ENCODE data around the gene RYR2.

RYR2 gene

DNA sequence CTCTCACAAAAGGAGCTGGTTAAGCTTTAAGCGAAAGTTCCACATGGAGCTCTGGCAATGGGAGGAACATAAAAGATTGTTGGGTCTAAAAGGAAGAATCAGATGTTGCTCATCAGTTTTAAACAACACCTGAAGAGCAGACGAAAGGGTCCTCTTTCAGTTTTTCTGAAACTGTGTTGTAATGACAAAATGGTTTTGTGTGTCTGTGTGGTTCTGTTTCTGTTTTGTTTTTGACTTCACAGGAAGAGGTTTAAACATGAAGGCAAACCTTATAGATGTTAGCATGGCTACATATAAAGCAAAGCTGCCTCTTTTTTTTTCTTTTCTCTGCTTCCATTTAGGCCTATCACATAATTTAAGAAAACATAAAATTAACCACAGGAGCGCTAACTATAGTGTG lies 712.6 kb downstream of the RYR2 start:
- no peak for DNase-seq

DNA sequence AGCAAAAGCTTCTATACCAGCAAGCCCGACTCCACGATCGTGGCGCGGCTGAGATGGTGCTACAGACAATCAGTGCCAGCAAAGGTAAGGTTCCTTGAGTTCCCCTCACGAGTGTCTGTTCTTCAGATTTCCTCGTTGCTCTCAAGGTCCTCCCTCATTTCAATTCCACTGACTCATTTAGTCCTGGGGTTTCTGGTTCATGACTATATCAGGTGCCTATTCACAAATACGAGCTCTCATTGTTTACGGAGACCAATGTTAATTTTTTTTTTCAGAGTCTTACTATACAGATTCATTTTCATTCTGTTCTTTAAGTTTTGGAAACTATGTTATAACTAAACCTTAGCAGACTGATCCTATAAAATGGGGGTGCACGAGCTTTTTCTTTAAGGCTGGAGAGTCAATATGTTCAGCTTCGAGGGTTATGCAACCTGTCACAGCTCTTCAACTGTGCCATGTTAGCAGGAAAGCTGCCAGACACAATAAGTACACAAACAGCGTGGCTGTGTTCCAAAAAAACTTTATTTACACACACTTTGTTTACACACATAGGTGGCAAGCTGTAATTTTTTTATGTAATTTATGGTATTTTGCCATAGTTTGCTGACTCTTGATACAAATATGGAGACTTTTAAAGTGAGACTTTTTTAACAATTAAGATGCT lies 714.5 kb downstream of the RYR2 start:
- no peak for DNase-seq

DNA sequence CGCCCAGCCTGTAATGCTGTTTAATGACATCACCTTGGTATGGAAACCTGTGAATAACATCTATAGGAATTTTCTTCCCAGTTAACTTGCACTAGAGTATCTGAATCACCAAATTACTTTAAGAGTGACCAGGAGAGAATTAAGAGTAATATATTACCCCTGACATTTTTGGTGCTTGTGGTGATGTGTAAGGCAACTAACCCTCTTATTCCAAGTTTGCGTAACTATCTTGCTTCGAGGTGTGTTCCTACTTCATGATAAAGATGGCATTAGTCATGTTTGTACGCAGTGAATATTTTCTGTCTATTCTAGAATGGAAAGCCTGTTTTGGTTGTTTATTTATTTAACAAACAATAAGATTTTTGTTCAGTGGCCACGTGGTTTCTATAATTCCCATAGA lies 717.4 kb downstream of the RYR2 start:
- DNase-seq, result no peak

DNA sequence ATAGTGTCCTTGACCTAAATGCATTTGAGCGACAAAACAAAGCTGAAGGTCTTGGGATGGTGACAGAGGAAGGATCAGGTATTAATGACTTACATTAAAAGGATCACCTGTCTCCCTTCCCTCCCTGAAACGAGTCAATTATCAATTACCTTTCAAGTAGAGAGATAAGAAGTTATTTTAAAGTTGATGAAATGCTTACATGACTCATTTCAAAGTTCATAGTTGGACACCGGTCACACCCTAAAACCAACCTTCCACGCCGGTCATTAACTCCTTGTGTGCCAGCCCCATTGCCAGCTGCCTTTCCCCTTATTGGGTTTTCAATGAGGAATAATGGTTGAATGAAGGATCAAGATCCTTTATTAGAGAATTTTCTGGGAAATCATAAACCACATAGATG lies 719.0 kb downstream of the RYR2 start:
- no peak for DNase-seq

DNA sequence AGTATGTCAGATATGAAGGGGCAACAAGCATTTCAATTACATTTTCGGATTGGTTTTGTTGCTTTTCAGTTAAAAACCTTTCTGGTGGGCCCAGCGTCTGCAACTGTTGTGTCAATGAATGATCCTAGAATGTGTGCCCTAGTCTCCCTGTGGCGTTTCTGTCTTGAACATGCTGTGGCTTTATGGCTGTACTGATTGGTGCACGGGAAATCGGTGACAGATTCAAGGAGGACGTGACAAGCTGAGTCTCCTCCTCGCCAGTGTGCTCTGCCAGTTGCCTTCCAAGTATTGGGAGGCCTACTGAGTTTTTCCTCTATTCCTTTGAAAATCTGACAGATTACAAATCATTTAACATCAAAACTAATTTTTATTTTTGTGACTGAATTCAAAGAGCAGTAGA lies 721.2 kb downstream of the RYR2 start:
- DNase-seq, result no peak

DNA sequence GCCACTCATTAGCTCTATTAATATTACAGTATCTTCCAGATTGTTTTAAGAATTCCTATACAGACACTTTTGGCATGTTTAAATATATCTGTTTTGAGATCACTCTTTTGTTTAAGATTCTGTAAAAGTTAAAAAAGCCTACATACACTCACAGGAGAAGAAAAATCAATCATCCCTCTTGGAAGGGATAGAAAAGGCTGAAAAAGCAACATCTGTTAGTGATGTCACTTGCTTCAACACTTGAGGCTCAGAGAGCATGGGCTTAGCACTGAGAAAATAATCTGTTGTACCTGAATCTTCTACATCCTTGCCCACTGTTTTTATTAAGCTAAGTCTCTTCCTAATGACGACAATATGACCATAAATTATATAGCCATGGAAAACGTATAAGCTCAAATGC lies 721.8 kb downstream of the RYR2 start:
- no peak for DNase-seq

DNA sequence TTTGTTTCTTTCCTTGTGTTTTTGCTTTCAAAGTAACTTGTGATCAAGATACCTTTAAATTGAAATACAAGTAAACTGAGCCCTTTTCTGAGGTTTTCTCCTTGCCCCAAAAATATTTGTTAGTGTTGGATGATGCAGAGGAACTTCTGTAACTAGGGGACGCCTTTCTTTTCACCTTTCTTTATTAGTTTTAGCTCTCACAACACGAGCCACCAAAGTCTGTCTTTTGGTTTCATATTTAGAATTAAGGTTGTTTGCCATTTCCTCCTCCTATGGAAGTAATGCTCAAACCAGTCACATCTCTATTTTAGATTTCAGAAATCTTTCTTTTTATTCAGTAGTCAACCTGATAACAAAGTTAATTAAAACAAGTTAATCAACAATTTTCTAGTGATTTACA lies 727.9 kb downstream of the RYR2 start:
- DNase-seq, result no peak

DNA sequence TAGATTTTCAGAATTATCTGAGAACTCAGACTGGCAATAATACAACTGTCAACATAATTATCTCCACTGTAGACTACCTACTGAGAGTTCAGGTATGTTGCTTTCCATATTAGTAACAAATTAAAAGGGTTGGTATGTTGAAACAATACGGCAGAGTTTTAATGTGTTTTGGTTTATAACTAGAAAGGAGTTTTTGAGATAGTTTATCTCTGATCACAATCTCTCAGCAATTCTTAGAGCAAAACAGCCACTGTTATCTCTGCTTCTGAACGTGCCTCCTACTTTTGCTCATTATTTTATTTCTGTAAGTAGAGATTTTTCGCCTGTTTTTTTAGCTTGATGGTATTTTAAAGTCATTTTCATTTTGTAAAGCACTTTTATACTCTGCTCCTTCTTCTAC lies 730.0 kb downstream of the RYR2 start:
- no peak for DNase-seq

DNA sequence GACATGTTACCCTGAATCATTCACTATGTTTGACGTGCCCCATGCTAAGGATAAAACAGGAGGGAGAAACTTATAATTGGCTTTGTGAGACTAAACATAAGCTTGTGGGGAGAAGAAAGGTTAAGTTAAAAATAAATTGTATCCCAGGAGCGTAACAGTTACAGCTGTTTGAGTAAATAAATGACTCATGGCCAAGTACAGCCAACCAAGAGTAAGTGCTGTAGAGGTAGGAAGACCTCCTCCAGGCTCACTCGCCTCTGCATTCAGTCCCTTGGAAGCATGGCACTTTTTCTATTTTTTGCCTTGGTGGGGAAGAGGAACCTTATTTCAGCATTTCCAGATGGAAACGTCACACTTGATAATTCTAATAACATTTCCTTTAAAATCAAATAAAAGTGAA lies 732.3 kb downstream of the RYR2 start:
- DNase-seq, result no peak

DNA sequence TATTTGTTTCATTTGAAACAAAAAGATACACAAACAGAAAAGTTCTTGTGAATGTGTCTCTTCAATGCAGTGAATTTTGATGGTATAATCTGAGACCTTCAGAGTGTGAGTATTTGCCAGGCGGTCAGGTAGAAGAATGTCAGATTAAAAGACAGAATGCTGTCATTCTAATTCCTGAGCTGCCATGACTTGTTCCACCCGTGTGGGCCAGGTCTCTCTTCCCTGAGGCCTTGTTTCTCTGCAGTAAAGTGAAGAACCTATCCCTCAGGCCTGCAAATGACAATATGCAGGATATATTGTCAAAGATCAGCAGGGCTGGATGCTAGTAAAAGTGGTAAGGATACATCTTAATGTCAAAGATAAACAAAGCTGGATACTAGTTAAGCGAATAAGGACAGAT lies 737.4 kb downstream of the RYR2 start:
- DNase-seq, result no peak

DNA sequence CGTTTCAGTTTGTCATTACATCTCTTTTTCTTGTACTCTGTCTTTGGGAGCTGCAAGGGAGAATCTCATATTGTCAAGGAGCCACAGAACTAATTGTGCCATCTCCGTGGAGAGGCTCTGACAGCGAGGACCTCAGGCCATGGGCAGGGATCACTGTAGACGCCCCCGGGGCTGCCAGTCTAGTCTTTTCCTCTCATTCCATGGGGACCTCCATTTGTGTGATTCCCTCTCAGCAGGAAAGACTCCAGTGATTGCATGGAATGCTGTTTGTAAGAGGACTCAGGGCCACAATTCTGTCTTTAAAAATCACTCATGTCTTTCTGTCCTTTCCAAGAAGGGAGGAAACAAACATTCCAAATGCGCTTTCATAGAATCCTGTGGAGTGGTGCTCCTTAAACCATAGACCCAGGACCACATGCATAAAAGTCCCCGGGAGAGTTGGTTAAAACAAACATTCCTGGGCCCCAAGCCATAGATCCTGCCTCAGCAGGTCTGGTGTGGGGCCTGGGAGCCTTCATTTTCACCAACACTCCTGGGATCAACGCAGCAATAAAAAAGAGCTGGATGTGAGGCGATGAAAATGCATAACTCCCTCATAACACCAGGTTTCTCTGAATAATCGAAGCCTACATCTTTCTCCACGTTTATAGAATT lies 744.2 kb downstream of the RYR2 start:
- no peak for DNase-seq

DNA sequence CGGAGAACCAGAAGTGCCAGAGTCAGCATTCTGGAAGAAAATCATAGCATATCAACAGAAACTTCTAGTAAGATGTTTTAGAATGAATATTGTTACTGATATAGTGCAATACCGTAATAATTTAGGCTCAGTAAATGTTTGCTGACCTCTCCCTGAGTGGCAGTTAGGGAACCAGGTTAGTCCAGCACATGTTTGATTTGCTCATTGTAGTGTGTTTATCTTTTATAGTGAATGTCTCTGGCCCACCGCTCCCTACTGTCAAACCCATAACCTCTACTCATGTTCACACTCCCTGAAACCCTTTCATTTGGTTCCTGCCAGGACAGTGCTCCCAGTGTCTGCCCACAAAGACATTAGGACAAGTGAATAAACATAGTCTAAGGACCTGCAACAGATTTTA lies 746.1 kb downstream of the RYR2 start:
- DNase-seq, result no peak

DNA sequence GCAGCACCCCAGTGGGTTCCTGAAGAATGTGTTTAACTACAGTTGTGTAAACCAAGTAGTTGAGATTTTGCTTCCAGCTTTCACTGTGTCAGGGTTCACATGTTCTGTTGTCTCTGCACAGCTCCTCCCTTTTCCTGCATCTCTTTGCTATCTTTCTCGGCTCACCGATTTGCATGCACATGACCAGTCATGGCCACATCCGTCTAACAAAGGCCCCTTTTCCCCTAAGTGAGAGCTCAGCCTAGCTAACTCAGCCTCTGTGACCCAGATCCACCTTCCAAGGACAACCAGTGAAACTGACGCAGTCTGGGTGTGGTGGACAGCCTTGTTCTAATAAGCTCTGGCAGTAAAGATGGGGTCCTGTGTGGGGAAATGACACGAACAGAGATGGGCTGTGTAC lies 747.6 kb downstream of the RYR2 start:
- DNase-seq, result no peak

DNA sequence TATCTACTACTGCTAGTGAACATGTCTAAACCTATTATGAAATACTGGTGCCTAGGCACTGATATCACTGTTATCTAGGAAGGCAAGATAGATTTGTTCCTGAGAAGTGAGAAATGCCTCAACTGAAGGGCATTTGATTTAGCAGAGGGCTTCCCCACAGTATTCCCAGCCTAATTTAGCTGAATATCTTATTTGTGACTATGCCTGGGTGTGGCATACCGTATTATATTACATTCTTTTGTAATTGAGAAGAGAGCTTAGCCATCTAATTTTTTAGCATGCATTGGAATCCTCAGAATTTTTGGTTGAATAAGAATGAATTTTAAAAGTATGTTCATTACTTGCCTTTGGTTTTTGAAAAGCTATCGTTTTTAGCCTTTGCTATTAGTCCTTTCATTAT lies 749.6 kb downstream of the RYR2 start:
- DNase-seq, result no peak

DNA sequence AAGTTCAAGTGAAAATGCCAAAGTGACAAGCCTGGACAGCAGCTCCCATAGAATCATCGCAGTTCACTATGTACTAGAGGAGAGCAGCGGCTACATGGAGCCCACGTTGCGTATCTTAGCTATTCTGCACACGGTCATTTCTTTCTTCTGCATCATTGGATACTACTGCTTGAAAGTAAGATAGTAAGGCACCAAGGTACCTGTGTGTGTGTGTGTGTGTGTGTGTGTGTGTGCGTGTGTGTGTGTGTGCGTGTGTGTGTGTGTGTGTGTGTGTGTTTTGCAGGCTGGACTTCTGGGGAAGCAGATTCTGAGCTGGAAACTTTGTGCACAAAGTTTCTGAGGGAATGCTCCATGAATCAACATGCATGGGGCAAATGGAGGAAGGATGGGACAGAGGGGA lies 750.2 kb downstream of the RYR2 start:
- no peak for DNase-seq

DNA sequence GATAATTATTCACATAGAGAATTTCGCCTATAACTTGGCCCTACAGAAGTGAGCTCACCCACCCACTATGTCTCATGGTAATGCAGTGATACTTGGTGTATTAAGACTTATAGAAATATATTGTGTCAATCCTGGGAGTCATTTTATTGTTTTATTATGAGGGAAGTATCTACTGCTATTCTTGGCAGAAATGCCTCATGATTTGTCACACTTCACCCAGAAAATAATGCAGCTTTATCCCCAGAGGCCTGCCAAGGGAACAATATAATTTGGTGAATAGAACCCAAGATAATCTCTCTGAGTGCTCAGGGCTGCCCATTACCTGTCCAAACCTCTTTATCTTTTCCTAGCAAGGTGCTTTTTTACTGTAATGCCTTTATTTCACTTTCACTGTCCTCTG lies 750.7 kb downstream of the RYR2 start:
- no peak for DNase-seq

DNA sequence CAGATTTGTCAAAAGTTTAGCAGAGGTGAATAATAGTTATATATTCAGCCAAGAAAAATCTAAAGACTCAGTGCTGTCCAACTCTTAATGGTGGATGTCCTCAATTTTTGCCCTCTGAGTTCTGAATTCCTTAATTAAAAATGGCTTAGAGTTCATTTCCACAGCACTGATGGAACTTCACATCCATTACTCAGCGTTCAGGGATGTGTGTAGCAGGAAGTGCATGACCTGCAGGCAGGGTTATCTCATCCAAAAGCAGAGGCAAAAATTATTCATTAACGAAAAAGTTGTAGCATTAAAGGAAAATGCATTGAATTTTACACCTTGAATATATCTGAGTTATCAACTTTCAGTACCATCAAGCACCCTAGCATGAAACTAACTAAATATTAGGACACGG lies 752.1 kb downstream of the RYR2 start:
- DNase-seq, result no peak

DNA sequence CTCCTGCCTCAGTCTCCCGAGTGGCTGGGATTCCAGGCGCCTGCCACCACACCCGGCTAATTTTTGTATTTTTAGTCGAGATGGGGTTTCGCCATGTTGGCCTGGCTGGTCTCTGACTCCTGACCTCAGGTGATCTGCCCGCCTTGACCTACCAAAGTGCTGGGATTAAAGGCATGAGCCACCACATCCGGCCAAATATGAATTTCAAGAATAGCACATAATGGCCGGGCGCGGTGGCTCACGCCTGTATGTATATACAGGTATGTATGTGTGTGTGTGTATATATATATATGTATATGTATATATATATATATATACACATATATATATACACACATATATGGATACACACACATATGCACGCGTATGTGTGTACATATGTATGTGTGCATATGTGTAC lies 753.6 kb downstream of the RYR2 start:
- DNase-seq, result no peak

DNA sequence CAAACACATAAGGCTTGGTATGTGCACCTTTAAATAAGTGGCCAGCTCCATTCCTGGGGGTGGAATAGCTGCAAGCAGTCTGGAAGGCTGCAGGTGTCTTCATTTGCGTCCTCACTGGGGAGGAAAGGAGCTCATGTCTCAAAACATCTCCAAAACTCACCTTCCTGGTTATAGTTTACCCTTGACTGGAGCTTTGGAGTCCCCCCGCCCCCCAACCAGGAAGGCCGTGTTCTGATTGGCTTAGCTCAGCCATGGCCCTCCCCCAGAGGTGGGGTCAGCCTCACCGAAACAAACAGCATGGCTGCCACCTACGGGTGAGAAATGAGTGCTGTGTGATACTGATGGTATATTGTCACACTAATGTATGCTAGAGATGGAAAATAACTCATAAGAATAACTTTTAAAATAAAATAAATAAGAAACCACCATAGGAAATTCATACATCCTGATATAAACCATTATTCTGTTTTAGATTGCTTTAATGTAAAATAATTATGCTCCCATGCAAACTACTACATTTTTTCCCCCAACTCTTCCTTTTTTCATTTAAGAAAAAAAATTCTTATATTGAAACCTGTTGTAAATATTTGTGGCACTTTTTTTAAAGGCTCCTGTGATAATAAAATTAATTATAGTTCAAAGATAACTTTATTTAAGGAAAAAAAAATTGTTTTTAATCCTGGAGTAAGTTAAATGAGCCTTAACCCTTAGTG lies 757.9 kb downstream of the RYR2 start:
- DNase-seq, result no peak

DNA sequence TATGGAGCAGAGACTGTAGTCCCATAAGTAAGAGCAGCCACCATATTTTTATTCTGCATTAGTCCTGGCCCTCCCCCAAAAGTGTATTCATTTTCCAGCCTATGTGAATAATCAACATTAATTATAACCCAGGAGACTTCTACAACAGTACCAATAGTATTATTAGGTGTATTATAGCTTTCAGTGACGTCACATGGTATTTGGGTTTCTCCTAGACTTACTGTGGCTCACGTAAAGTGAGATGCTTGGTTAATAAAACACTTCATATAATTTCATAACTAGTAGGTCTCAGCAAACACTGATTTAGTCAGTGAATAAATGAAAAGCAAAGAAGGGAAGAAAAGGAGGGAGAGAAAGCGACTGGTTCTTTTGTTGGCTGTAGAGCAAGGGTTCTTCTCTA lies 762.5 kb downstream of the RYR2 start:
- no peak for DNase-seq

DNA sequence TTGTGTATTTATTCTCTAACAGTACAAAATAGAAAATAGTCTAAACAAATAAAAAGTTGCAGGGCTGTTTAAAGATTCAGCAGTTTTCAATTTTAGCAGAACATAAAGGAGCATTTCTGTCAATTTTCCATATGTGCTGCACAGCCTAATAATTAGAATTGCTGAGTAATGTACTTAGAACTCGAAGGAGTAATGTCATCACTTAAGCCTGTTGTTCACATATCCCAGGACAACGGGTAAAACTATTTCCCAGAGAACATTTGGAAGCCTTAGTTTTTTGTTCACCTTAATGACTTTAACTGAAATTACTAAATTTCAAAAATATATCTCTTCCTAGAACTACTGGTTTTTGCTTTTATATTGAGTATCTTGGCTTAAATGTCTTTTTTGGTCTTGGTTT lies 767.1 kb downstream of the RYR2 start:
- DNase-seq, result no peak

DNA sequence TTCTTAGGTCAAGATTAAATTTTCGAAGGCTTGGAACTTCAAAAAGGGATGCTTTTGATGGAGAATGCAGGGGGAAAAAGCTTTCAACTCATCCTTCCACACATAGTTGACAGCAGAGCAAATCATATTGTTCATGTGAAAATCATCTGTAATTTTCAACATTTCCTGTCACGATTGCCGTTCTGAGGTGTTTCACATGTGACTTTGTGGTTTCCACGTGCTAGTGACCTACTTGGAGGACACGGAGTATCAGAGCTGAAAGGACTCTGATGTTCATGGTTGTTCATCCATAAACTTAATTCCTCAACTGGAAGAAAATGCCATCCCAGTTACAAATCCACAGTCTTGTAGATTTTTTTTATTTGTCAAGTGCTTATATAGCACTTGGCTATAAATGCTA lies 769.6 kb downstream of the RYR2 start:
- DNase-seq, result no peak

DNA sequence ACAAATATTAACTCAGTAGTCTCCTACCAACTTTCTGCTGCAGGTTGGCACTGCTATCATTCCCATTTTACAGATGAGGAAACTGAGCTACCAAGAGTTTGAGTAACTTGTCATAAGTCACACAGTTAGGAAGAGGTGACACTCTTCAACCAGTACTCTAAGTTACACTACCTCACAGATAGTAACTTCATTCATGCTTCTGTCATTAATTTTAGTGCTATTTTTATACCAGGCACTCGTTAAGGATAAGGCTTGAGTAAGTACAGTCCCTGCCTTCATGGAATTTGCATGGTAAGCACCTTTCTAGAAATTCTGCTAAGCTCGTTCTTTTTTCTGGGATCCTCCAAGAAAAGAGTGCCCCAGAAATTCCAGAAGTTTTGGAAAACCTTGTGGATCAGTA lies 770.1 kb downstream of the RYR2 start:
- no peak for DNase-seq

DNA sequence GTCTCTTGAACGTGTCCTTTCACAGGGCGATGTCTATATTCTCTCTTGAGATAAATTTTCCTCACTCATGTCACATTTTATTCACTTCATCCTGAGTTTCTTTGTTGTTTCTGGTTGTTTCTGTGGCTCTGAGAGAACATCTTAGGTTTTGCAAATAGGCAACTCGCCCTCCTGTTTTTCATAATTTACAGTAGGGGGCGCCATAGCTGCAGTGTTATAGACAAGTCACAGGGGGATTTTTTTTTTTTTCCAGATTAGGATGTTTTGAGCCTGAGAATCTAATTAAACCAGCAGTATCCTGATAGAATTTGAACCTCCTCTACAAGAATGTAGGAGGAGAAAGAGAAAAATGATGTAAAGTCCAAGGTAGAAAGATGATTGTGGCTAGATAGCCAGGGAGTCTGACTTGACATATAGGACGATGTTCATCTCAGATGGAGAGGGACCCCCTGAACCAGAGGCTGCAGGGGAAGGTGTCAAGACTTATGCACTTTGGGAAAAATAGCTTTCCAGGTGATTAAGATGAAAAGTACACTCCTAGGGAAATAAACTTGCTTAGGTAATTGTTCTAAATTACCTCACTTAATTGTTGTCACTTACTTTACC lies 772.4 kb downstream of the RYR2 start:
- DNase-seq, result no peak
